Neural crest cell (in vitro differentiated cells): ENCODE measurements around the gene TAF15. TPM values are rescaled to one million over a fixed set of nuclear protein-coding genes. Genes with fewer than 3 reads are reported as not detected.

Experiments
- DNase-seq: peaks from one replicate; pipeline ENCODE4 v3.0.0; 2021; ENCODE audit warnings: low read depth, mixed read lengths, low spot score
- H3K27ac Mint-ChIP-seq: one replicate; pipeline ENCODE4 v1.8.0; 2021; ENCODE audit warnings: mild to moderate bottlenecking, mixed read lengths; ENCODE audit not compliant: unreplicated experiment
- H3K27me3 Mint-ChIP-seq: 2 replicates; pipeline ENCODE4 v1.8.0; 2021; ENCODE audit warnings: low read depth, mild to moderate bottlenecking, mixed read lengths
- H3K36me3 Mint-ChIP-seq: 2 replicates; pipeline ENCODE4 v1.8.0; 2021; ENCODE audit warnings: low read depth, mild to moderate bottlenecking, mixed read lengths
- H3K4me1 Mint-ChIP-seq: 2 replicates; pipeline ENCODE4 v1.8.0; 2021; ENCODE audit warnings: mixed read lengths
- H3K4me3 Mint-ChIP-seq: one replicate; pipeline ENCODE4 v1.8.0; 2021; ENCODE audit warnings: mild to moderate bottlenecking, mixed read lengths
- H3K9me3 Mint-ChIP-seq: 2 replicates; pipeline ENCODE4 v1.8.0; 2021; ENCODE audit warnings: mixed read lengths
- total RNA-seq: library from RNA; stranded (reverse); gene quantifications from 2 replicates; pipeline ENCODE4 v1.2.1, GENCODE V29; 2021
- TF ChIP-seq, protein P1 (sequence below): fragments of 200-600 bp; sonication (generic); conservative IDR thresholded peaks from 2 replicates; pipeline ENCODE4 v1.5.0; 2021; ENCODE audit warnings: antibody characterized with exemption, mild to moderate bottlenecking

Gene TAF15
- total RNA-seq, 1 donor from 2014 or later: 300 TPM

DNA sequence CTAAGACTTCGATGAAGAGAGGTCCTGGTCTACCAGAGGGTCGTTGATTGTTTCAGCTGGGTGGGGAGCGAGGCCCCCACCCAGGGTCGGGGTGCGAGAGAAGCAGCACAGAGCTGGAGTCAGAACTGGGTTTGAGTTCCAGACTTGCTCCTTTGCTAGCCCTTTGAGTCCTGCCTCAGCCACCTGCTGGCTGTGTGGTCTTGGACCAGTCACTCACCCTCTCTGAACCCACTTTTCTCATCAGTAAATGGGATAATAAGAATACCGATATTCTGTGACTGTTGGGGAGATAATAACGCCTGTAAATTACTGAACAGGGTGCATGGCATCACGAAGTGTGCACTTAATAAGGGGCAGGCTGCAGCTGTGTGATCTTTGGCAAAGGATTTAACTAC is 13.4 kb upstream of the TAF15 start:
- Mint-ChIP-seq H3K27me3 (peaks cover 93% of the 10 kb centered on the region), H3K36me3 (no peaks in the 10 kb centered on the region), H3K9me3 (no peaks in the 10 kb centered on the region), H3K27ac (no peak overlapping the region), H3K4me3 (peak overlapping the region; percentile 45), H3K4me1 (no peaks in the 10 kb centered on the region)
- DNase-seq: no peak
- TF ChIP-seq, protein P1, sequence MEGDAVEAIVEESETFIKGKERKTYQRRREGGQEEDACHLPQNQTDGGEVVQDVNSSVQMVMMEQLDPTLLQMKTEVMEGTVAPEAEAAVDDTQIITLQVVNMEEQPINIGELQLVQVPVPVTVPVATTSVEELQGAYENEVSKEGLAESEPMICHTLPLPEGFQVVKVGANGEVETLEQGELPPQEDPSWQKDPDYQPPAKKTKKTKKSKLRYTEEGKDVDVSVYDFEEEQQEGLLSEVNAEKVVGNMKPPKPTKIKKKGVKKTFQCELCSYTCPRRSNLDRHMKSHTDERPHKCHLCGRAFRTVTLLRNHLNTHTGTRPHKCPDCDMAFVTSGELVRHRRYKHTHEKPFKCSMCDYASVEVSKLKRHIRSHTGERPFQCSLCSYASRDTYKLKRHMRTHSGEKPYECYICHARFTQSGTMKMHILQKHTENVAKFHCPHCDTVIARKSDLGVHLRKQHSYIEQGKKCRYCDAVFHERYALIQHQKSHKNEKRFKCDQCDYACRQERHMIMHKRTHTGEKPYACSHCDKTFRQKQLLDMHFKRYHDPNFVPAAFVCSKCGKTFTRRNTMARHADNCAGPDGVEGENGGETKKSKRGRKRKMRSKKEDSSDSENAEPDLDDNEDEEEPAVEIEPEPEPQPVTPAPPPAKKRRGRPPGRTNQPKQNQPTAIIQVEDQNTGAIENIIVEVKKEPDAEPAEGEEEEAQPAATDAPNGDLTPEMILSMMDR: no peak

DNA sequence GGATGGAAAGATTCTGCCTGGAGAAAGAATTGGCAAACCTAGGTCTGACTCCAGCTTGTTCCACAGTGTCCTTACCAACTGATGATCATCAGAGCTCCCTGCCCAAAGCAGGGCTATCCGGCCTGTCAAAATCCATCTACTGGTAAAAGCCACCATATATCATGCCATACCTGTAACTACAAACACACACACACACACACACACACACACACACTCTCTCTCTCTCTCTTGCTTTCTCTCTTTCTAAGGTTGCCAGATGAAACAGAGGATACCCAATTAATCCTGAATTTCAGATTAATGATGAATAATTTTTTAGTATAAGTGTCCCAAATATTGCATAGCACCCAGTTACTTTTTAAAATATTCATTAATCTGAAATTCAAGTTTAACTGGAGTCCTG is 12.3 kb upstream of the TAF15 start:
- Mint-ChIP-seq H3K36me3 (no peaks in the 10 kb centered on the region), H3K9me3 (no peaks in the 10 kb centered on the region), H3K27me3 (peaks cover 85% of the 10 kb centered on the region), H3K4me3 (no peak overlapping the region), H3K27ac (no peak overlapping the region), H3K4me1 (no peaks in the 10 kb centered on the region)
- DNase-seq: no peak
- TF ChIP-seq, protein P1: no peak

DNA sequence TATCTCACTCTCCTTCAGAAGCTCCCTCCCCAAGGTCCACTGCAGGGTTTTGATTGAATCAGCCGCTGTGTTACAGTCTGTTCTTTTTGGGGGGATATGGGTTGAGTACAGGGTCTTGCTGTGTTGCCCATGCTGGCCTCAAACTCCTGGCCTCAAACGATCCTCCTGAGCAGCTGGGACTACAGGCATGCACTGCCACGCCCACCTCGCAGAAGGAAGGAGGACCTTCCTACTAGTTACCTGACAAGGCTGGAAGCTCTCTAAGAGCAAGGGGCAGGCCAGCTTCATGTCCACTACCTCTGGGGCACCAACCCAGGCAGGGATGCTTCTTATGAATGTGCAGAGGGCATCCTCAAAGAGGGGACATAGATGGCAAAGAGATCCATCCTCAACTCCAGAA is 11.9 kb upstream of the TAF15 start:
- Mint-ChIP-seq H3K4me1 (no peaks in the 10 kb centered on the region), H3K27ac (no peak overlapping the region), H3K27me3 (peaks cover 81% of the 10 kb centered on the region), H3K4me3 (no peak overlapping the region), H3K36me3 (no peaks in the 10 kb centered on the region), H3K9me3 (no peaks in the 10 kb centered on the region)
- TF ChIP-seq, protein P1: no peak
- no peak for DNase-seq

DNA sequence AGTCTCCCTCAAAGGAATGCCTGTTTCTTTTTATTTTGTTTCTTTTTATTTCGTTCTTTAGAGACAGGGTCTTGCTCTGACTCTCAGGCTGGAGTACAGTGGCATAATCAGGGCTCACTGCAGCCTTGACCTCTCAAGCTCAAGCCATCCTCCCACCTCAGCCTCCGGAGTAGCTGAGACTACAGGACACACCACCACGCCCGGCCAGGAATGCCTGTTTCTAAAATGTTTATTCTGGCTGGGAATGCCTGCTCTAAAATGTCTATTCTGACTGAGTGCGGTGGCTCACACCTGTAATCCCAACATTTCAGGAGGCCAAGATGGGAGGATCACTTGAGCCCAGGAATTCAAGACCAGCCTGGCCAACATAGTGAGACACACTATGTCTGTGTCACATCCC is 11.4 kb upstream of the TAF15 start:
- Mint-ChIP-seq H3K9me3 (no peaks in the 10 kb centered on the region), H3K27me3 (peaks cover 75% of the 10 kb centered on the region), H3K36me3 (no peaks in the 10 kb centered on the region), H3K4me3 (no peak overlapping the region), H3K27ac (no peak overlapping the region), H3K4me1 (no peaks in the 10 kb centered on the region)
- TF ChIP-seq, protein P1: no peak
- DNase-seq: no peak

DNA sequence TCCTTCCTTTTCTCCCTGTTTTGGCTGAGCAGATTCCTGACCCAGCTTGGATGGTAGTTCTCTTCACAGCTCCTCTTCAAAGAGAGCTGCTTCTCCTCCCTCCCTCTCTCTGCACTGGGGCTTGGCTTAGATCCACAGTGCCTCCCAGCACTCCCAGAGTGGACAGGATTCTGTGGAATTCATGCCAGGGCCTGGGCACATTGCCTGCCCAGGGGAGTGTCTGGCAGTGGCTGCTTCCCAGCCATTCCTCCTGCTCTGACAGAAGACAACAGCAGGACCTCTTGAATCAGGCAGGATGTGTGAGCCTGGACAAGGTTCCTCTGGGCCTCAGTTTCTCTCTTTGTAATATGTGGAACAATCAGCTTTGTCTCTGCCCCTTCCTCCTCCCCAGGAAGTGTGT is 9.3 kb upstream of the TAF15 start:
- H3K27me3 Mint-ChIP-seq: peaks cover 55% of the 10 kb centered on the region
- no peaks in the 10 kb centered on the region for H3K36me3 Mint-ChIP-seq
- peaks cover 4% of the 10 kb centered on the region for H3K4me1 Mint-ChIP-seq
- H3K9me3 Mint-ChIP-seq: no peaks in the 10 kb centered on the region
- no peak for DNase-seq
- H3K27ac Mint-ChIP-seq: no peak overlapping the region
- H3K4me3 Mint-ChIP-seq: no peak overlapping the region
- TF ChIP-seq, protein P1: no peak
